ENCODE data around the gene TTC3. TPM values are rescaled to one million over a fixed set of nuclear protein-coding genes. Genes with fewer than 3 reads are reported as not detected.

Gene TTC3
- total RNA-seq, 1 donor from 2014 or later, result 235 TPM

GRCh38 chr21:37251294-37251634, 178.2 kb downstream of the TTC3 start:
- Mint-ChIP-seq H3K27ac (ENCODE audit: unreplicated experiment) (no peak overlapping the region), H3K36me3 (ENCODE audit: unreplicated experiment) (no peaks in the 10 kb centered on the region), H3K4me3 (ENCODE audit: unreplicated experiment) (no peak overlapping the region), H3K9me3 (ENCODE audit: unreplicated experiment) (no peaks in the 10 kb centered on the region), H3K27me3 (ENCODE audit: unreplicated experiment) (no peaks in the 10 kb centered on the region), H3K4me1 (ENCODE audit: low read depth, unreplicated experiment) (no peaks in the 10 kb centered on the region)
- no peak for DNase-seq
- no peak for TF ChIP-seq CTCF (IDR thresholded peaks at IDR 0.05; ENCODE audit: partially characterized antibody, unreplicated experiment)

Other genes starting within 250 kb of the TTC3 start
- 15.9 TPM for gene HLCS, start 106.6 kb upstream of the TTC3 start, total RNA-seq (ENCODE audit: unreplicated experiment)
- gene RIPPLY3, start 66.6 kb upstream of the TTC3 start, total RNA-seq (ENCODE audit: unreplicated experiment), result not detected
- 17.6 TPM for gene PIGP, start 183 bp upstream of the TTC3 start, total RNA-seq (ENCODE audit: unreplicated experiment)
- 60.3 TPM for gene VPS26C, start 194.1 kb downstream of the TTC3 start, total RNA-seq (ENCODE audit: unreplicated experiment)

Measured in glutamatergic neuron (in vitro differentiated cells).